AG04449 (cell line): ENCODE results near the gene SMTNL1.

ENCODE experiments used
- CTCF ChIA-PET: fragments of 350-600 bp; formaldehyde crosslinking; extraction: SDS; loops from one replicate; lab custom pipeline; 2021; ENCODE audit warnings: antibody characterized with exemption; lab: Yijun Ruan, JAX
- POLR2A ChIA-PET: fragments of 400-600, 350-600 bp; formaldehyde crosslinking; extraction: SDS; loops from one replicate; lab custom pipeline; 2020; ENCODE audit warnings: antibody characterized with exemption, inconsistent platforms; lab: Yijun Ruan, JAX
- DNase-seq: peaks from one replicate; pipeline ENCODE4 v3.0.0-alpha.2; 2010; ENCODE audit warnings: low read depth, low spot score
- H3K4me3 ChIP-seq: 2 replicates; pipeline ENCODE4 v1.5.1; 2011; ENCODE audit warnings: low read depth, mild to moderate bottlenecking, control low read depth, low read length
- TF ChIP-seq, protein P1 (sequence below): IDR thresholded peaks from one replicate; pipeline ENCODE4 v1.5.1; 2011; ENCODE audit warnings: mild to moderate bottlenecking, moderate library complexity, low read length, control low read depth, inconsistent platforms; ENCODE audit not compliant: insufficient read depth; ENCODE audit errors: missing control alignments

Gene SMTNL1

DNA sequence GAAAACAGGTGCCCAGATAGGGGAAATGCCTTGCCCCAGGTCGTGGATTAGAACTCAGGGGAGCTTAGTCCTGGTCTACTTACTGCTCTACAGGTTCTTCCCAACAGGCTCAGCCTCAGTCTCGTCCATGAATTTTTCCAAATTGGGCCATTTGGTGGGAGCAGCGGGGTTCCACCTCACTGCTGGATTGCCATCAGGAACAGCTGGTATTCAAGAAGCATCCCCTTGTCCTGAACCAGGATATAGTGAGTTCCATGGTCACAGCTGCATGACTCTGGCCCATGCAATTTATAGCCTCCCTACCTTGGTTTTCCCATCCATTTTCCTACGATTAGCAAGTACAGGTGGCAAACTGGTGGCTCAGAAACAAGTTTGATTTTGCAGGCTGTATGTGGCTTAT, 36.7 kb downstream of the SMTNL1 start:
- TF ChIP-seq, protein P1, sequence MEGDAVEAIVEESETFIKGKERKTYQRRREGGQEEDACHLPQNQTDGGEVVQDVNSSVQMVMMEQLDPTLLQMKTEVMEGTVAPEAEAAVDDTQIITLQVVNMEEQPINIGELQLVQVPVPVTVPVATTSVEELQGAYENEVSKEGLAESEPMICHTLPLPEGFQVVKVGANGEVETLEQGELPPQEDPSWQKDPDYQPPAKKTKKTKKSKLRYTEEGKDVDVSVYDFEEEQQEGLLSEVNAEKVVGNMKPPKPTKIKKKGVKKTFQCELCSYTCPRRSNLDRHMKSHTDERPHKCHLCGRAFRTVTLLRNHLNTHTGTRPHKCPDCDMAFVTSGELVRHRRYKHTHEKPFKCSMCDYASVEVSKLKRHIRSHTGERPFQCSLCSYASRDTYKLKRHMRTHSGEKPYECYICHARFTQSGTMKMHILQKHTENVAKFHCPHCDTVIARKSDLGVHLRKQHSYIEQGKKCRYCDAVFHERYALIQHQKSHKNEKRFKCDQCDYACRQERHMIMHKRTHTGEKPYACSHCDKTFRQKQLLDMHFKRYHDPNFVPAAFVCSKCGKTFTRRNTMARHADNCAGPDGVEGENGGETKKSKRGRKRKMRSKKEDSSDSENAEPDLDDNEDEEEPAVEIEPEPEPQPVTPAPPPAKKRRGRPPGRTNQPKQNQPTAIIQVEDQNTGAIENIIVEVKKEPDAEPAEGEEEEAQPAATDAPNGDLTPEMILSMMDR = no peak
- H3K4me3 ChIP-seq = no peak overlapping the region
- ChIA-PET CTCF (interaction anchor here (8.0 kb wide), 1 partner anchor 70 kb away, joined by 306 read pairs; no protein-coding TSS in a partner anchor), POLR2A (no interaction called here)
- DNase-seq = no peak

DNA sequence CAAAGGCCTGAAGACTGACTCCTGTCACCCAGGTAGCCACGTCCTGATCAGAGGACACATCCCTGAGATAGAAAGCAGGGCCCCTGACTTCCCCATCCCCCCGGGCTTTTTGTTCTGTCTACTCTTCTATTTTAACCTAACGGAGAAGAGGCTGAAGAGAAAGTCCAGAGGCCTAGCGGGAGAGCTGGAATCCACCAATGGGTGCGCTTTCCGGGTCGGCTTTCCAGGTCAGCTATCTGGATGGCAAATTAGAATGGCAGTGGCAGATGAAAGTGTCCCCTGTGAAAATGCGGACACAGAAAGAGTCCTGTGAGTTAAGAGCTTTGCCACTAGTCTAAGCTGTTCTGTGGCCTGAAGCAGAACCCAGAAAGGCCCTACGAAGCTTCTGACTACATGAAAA, 46.9 kb downstream of the SMTNL1 start:
- no peak for DNase-seq
- TF ChIP-seq, protein P1 = no peak
- CTCF ChIA-PET = interaction anchor here (2.1 kb wide), 1 partner anchor 16 kb away, joined by 8 read pairs; the partner anchor contains the start of gene UBE2L6
- H3K4me3 ChIP-seq = no peak overlapping the region
- POLR2A ChIA-PET = no interaction called here

DNA sequence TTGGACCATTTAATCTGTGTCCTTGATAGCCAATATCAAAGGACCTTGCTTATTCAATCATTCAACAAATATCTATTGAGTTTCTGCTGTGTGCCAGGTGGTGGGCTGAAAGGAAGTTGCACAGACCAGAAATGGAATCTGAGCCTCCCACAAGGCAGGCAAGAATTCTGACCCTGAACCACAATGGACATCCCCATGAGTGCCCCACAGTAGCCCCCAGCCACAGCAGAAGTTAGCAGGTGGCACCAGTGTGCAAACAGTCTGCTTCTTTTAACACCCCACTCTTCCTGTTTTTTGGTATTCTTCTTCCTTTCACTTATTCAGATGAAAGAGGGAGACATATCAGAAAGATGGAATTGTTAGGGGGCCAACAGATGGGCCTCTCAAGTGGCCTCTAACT, 47.9 kb downstream of the SMTNL1 start:
- DNase-seq = no peak
- CTCF ChIA-PET = no interaction called here
- TF ChIP-seq, protein P1 = no peak
- POLR2A ChIA-PET = no interaction called here
- no peak overlapping the region for H3K4me3 ChIP-seq

DNA sequence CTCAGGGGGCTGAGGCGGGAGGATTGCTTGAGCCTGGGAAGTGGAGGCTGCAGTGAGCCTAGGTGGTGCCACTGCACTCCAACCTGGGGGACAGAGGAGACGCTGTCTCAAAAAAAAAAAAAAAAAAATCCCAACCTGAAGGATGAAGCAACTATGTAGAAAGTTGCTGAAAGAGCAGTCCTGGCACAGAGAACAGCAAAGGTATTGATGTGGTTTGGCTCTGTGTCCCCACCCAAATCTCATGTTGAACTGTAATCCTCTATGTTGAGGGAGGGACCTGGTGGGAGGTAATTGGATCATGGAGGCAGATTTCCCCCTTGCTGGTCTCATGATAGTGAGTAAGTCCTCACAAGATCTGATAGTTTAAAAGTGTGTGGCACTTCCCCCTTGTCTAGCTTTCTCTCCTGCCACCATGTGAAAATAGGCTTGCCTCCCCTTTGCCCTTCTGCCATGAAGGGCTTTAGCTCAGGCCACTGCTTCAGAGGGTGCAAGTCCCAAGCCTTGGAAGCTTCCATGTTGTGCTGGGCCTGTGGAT, 49.4 kb downstream of the SMTNL1 start:
- ChIA-PET CTCF (interaction anchor here (0.9 to 1.4 kb wide), 2 partner anchors 17 to 19 kb away, joined by 3 to 5 read pairs; partner anchors contain the start of gene UBE2L6), POLR2A (interaction anchor here (0.6 kb wide), 1 partner anchor 20 kb away, joined by 3 read pairs; the partner anchor contains the start of gene UBE2L6)
- no peak for DNase-seq
- H3K4me3 ChIP-seq = no peak overlapping the region
- TF ChIP-seq, protein P1 = no peak

DNA sequence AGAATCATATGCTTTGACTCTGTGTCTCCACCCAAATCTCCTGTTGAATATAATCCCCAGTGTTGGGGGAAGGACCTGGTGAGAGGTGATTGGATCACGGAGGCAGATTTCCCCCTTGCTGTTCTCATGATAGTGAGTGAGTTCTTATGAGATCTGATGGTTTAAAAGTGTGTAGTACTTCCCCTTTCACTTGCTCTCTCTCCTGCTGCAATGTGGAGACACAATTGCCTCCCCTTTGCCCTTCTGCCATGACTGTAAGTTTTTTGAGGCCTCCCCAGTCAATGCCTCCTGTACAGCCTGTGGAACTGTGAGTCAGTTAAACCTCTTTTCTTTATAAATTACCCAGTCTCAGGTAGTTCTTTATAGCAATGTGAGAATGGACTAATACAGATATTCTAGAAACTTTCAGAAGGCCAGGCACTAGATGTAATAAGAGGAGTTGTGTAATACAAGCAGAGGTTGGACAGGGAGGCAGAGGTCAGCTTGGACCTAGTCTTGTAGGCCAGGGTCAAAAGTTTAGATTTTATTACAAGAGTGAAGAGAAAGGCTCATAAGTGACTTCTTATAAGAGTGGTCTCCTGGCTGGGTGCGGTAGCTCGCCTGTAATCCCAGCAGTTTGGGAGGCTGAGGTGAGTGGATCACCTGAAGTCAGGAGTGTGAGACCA, 50.8 kb downstream of the SMTNL1 start:
- H3K4me3 ChIP-seq = no peak overlapping the region
- TF ChIP-seq, protein P1 = no peak
- ChIA-PET POLR2A (no interaction called here), CTCF (interaction anchor here (0.9 to 1.5 kb wide), 3 partner anchors 20 to 21 kb away, joined by 3 to 4 read pairs (median 3); partner anchors contain the start of gene UBE2L6)
- no peak for DNase-seq

DNA sequence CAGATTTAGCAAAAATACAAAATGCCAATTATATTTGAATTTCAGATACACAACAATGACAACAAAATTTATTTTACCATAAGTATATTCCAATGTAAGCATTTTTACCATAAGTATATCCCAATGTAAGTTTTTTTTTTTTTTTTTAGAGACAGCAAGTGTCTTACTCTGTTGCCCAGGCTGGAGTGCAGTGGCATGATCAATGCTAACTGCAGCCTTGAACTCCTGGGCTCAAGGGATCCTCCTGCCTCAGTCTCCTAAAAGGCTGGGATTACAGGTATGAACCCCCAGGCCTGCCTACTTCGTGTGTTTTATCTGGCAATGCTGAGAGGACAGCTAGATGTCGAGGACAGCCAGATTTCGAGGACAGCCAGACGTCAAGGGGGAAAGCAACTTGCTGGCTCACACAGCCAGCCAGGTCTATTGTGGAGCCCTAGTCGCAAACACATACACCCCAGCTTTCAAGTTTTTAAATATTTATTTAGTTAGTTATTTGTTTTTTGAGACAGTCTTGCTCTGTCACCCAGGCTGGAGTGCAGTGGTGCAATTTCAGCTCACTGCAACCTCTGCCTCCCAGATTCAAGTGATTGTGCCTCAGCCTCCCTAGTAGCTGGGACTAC, 59.0 kb downstream of the SMTNL1 start:
- H3K4me3 ChIP-seq = no peak overlapping the region
- DNase-seq = no peak
- CTCF ChIA-PET = interaction anchor here (1.2 to 2.1 kb wide), 4 partner anchors 28 to 251 kb away, joined by 3 to 12 read pairs (median 4); partner anchors contain the start of gene UBE2L6
- TF ChIP-seq, protein P1 = no peak
- POLR2A ChIA-PET = no interaction called here
